Measurements from ENCODE around the gene TMEM91.

Gene TMEM91

GRCh38 chr19:41409288-41409687, 33.0 kb downstream of the TMEM91 start:
- in situ Hi-C loops (cut with MboI; ENCODE audit: low sequenced_read_pairs): no loop called here

GRCh38 chr19:41410336-41411054, 34.2 kb downstream of the TMEM91 start:
- in situ Hi-C loops (cut with MboI; ENCODE audit: low sequenced_read_pairs): no loop called here

- in situ Hi-C loops (cut with MboI; ENCODE audit: low sequenced_read_pairs): no loop called here
Measured at GRCh38 chr19:41411100-41411967, 35.0 kb downstream of the TMEM91 start.

- in situ Hi-C loops (cut with MboI; ENCODE audit: low sequenced_read_pairs): no loop called here
Measured at GRCh38 chr19:41411968-41412265, 35.6 kb downstream of the TMEM91 start.

- in situ Hi-C loops (cut with MboI; ENCODE audit: low sequenced_read_pairs): no loop called here
Measured at GRCh38 chr19:41412953-41413352, 36.6 kb downstream of the TMEM91 start.

- in situ Hi-C loops (cut with MboI; ENCODE audit: low sequenced_read_pairs): no loop called here
Measured at GRCh38 chr19:41413947-41414346, 37.6 kb downstream of the TMEM91 start.

- in situ Hi-C loops (cut with MboI; ENCODE audit: low sequenced_read_pairs): no loop called here
Measured at GRCh38 chr19:41414461-41414860, 38.1 kb downstream of the TMEM91 start.

GRCh38 chr19:41415154-41415571, 38.8 kb downstream of the TMEM91 start:
- in situ Hi-C loops (cut with MboI; ENCODE audit: low sequenced_read_pairs): no loop called here

GRCh38 chr19:41416194-41416674, 39.9 kb downstream of the TMEM91 start:
- in situ Hi-C loops (cut with MboI; ENCODE audit: low sequenced_read_pairs): no loop called here

GRCh38 chr19:41420101-41420880, 44.0 kb downstream of the TMEM91 start:
- in situ Hi-C loops (cut with MboI; ENCODE audit: low sequenced_read_pairs): no loop called here

- in situ Hi-C loops (cut with MboI; ENCODE audit: low sequenced_read_pairs): no loop called here
Measured at GRCh38 chr19:41421314-41421713, 45.0 kb downstream of the TMEM91 start.

GRCh38 chr19:41421973-41422372, 45.6 kb downstream of the TMEM91 start:
- in situ Hi-C loops (cut with MboI; ENCODE audit: low sequenced_read_pairs): no loop called here

- in situ Hi-C loops (cut with MboI; ENCODE audit: low sequenced_read_pairs): no loop called here
Measured at GRCh38 chr19:41422456-41422855, 46.1 kb downstream of the TMEM91 start.

GRCh38 chr19:41422955-41423354, 46.6 kb downstream of the TMEM91 start:
- in situ Hi-C loops (cut with MboI; ENCODE audit: low sequenced_read_pairs): no loop called here

GRCh38 chr19:41424335-41425173, 48.2 kb downstream of the TMEM91 start:
- in situ Hi-C loops (cut with MboI; ENCODE audit: low sequenced_read_pairs): no loop called here

- in situ Hi-C loops (cut with MboI; ENCODE audit: low sequenced_read_pairs): no loop called here
Measured at GRCh38 chr19:41425174-41426115, 49.1 kb downstream of the TMEM91 start.

- in situ Hi-C loops (cut with MboI; ENCODE audit: low sequenced_read_pairs): no loop called here
Measured at GRCh38 chr19:41426116-41426841, 49.9 kb downstream of the TMEM91 start.

GRCh38 chr19:41426952-41427646, 50.8 kb downstream of the TMEM91 start, which contains the start of gene B3GNT8:
TSS of gene B3GNT8 (minus strand) at chr19:41427374. CDS start at chr19:41426778, 596 bp downstream.
- in situ Hi-C loops (cut with MboI; ENCODE audit: low sequenced_read_pairs): no loop called here

Measured in hTERT RPE-1 (cell line).